Ramos (cell line): ENCODE results near the gene SLC16A10.
"Not testable (repeated sequence)": the region's sequence is repeated elsewhere in the genome, so short reads cannot be mapped to it uniquely, and the experiment has no call there.

Source experiments
- in situ Hi-C: fragments of 300-500 bp; cut with MboI; formaldehyde crosslinking; loops from one replicate; pipeline ENCODE4 v1.14.3; 2022; ENCODE audit warnings: low sequenced_read_pairs; ENCODE audit not compliant: unreplicated experiment

The SLC16A10 gene

GRCh38 chr6:111076024-111076695 lies 11.1 kb upstream of the SLC16A10 start:
- in situ Hi-C loops = no loop called here

- in situ Hi-C loops = no loop called here
Observed at GRCh38 chr6:111080698-111081097, 6.6 kb upstream of the SLC16A10 start.

GRCh38 chr6:111086685-111087084 lies 618 bp upstream of the SLC16A10 start:
- in situ Hi-C loops = no loop called here

DNA sequence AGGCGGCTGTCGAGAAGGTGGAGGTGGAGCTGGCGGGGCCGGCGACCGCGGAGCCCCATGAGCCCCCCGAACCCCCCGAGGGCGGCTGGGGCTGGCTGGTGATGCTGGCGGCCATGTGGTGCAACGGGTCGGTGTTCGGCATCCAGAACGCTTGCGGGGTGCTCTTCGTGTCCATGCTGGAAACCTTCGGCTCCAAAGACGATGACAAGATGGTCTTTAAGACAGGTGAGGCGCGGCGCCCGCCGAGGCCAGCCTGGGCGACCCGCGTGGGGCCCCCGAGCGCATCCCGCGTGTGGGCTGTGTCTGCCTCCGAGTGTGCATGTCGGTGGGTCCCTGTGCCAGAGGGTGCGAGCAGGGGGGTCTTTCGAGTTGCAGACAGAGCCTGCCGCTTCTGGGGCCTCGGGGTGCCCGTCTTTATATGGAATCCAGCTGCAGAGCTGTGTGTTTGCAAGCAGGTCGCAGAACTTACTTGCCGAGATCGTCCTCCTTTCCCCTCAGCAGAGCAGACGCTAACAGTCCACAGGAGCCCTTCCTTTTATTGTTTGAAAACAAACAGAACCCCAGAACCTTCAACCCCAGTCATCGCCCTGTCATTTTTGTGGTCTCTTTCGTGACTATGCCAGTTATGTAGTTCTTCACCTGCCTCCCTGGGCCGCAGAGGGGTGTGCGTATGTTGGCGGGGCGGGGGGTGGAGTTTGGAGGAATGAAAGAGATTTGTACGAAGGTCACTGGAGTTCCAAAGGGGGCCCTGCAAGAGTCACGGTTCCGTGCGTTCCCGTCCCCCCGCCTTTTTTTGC lies 766 bp downstream of the SLC16A10 start:
- in situ Hi-C loops = no loop called here

GRCh38 chr6:111088668-111089003 lies 1.3 kb downstream of the SLC16A10 start:
- in situ Hi-C loops = no loop called here

GRCh38 chr6:111090766-111091165 lies 3.5 kb downstream of the SLC16A10 start:
- in situ Hi-C loops = no loop called here

GRCh38 chr6:111091987-111092386 lies 4.7 kb downstream of the SLC16A10 start:
- in situ Hi-C loops = no loop called here

DNA sequence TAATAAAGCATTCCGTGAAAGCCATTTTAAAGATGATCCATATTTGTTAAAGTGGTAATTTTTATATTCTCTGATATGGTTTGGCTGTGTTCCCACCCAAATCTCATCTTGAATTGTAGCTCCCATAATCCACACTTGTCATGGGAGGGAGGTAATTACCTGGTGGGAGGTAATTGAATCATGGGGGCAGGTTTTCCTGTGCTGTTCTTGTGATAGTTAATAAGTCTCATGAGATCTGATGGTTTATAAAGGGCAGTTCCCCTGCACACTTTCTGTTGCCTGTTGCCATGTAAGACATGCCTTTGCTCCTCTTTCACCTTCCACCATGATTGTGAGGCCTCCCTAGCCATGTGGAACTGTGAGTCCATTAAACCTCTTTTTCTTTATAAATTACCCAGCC lies 8.2 kb downstream of the SLC16A10 start:
- in situ Hi-C loops = not testable (repeated sequence)

DNA sequence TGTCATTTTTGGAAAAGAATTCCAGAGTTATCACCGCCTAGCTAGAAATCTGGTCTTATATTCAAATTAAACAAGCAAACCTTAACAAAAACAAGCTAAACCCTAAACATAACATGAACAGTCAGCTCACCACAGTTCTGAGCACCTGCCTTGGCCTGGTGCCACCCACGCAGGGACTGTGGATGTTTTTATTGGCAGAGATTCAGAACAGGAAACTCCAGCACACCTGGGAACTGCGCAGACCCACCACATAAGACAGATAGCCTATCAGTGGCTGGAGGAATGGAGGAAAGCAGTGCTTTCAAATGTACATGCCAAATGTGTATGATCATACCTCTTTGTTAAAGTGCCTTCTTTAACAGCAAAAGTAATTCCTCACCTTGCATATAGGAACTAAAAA lies 8.9 kb downstream of the SLC16A10 start:
- in situ Hi-C loops = no loop called here

DNA sequence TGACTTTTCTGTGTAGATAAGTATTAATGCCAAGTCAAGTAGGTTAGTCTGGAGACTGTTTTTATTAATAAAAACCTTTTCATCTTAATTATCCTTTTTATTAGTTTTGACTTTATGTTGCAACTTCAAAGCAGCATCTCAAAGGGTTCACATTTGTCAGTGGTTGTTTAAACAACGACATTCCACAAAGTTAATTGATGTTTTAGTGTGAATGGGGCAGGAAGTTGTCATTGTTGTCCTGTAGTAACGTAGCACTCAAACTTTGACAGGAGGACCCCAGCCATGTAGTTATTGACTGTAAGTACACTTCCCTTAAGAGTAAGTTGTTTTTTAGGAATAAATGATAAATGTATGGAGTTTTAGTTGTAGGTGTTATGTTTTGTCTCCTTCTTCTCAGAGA lies 11.3 kb downstream of the SLC16A10 start:
- in situ Hi-C loops = no loop called here

- in situ Hi-C loops = no loop called here
Observed at GRCh38 chr6:111101987-111102386, 14.7 kb downstream of the SLC16A10 start.

DNA sequence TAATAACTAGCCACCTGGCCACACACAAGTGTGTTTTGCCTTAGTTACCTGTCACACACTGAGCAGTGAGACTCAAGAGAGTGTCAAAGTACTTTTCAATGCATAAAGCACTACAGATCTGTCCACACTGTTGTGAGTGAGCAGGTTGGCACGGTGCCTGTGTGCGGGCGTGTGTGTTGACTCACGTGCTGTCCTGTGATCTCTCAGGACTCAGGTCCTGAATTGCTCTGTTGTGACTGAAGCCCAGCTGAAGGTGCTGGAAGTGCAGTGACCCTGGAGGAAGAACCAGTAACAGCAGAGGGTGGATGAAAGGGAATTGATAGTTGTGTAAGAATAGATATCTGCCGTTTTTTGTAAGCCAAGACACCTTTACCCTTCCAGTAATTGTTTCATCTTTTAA lies 18.3 kb downstream of the SLC16A10 start:
- in situ Hi-C loops = no loop called here

GRCh38 chr6:111107589-111107988 lies 20.3 kb downstream of the SLC16A10 start:
- in situ Hi-C loops = no loop called here

DNA sequence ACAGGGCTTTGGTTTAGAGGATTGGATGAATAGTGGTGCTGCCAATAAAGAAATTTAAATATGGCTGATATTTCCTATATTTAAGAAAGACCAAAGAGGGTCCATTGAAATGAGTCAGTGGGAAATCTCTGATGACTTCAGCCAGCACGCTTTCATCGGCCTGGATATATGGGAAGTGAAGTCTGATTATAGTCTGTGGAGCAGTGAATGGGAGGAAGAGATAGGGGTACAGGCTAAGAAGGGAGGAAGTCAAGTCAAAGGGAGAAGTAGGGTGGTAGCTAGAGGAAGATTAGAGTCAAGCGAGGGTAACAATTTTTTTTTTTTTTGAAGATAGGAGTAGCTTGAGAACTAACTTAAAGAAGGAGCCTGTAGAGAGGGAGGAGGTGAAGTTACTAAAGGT lies 22.7 kb downstream of the SLC16A10 start:
- in situ Hi-C loops = no loop called here

GRCh38 chr6:111113336-111114086 lies 26.2 kb downstream of the SLC16A10 start:
- in situ Hi-C loops = no loop called here

DNA sequence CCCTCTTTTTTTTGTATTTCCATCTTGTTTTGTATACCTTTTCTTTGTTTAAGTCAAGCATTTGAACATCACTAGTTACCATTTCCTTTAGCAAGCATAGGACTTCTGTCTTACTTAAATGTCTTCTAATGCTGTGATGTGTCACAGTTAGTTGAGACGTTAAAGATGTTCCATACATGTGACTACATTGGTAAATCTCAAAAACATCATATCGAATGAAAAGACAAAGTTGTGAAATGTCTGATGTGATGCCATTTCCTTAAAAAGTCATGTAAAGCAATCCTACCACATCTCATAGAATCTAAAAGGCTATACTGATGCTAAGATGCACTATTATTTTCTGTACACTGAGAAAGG lies 26.8 kb downstream of the SLC16A10 start:
- in situ Hi-C loops = no loop called here

DNA sequence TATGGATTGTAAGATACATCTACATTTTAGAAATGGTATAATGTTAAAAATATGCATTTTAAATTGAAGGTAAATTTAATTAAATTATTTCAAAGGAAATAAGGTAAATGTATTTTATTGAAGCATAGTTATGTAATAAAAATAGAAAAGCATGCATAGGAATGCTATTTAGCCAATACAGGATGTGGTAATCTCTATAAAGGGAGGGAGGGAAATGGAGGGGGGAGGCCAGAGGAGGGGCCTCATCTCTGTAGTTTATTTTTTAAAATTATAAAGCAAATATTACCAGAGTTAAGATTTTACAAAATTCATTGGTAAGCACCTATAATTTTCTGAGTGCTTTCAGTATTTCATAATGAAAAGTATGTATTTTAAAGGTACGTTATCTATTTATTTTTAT lies 27.2 kb downstream of the SLC16A10 start:
- in situ Hi-C loops = no loop called here

DNA sequence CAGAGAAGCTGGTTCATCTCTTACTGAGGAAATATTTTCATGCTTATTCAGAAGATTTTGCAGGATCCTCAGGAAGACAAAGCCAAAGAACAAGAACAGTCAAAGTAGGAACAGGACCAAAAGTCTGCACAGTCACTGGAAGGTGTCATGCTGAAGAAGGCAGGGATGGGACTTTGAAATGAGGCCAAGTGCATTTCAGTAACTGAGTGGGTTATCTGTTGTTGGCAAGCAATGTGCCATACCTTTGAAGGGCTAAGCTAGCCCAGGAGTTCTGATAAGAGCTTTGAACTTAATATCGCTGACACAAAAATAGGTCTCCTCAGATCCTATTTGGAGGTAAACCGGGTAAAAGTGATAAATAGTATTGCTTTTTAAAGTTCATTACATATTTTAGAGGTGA lies 31.5 kb downstream of the SLC16A10 start:
- in situ Hi-C loops = no loop called here

- in situ Hi-C loops = no loop called here
Observed at GRCh38 chr6:111119571-111120329, 32.4 kb downstream of the SLC16A10 start.

DNA sequence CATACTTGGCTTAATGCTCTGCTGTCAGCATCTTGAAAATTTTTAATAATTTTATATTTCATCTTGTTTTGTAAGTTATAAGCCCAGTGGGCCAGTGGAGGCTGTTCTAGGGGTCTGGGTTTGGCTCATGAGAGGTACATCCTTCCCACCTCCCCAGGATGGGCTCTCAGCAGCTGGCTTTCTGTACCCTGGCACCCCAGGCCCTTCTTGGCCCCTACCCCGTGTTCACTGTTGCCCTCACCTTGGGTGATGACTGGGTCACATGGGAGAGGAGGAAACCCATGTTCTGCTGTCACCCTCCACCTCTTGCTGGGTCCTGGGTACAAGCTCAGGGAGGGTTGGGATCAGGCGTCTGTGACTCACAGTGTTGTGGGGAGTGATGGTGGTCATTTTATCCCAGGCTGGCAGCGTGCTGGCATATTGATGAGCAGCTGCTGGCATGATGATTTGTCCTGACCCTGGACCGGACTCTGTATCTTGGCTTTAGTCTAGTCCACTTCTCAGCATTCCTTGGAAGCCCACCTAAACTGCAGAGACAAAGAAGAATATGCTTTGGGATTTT lies 34.6 kb downstream of the SLC16A10 start:
- in situ Hi-C loops = no loop called here
